Sigmoid colon (tissue), 7 donors: Measurements from ENCODE around the gene HDAC8. TPM values are rescaled to one million over a fixed set of nuclear protein-coding genes. Genes with fewer than 3 reads are reported as not detected.
"Not testable (repeated sequence)": the region's sequence is repeated elsewhere in the genome, so short reads cannot be mapped to it uniquely, and the experiment has no call there.

ENCODE experiments used
- DNase-seq: peaks from one replicate; pipeline ENCODE4 v3.0.0-alpha.2; 2019
- H3K27ac ChIP-seq, 4 donors: fragments of 200-600 bp; sonication (generic); one replicate each; pipeline ENCODE4 v1.5.1; 2016 to 2019; ENCODE audit warnings: mild to moderate bottlenecking in 1 of 4
- H3K27me3 ChIP-seq, 3 donors: fragments of 200-600 bp; sonication (generic); one replicate each; pipeline ENCODE4 v1.5.1; 2019; ENCODE audit warnings: mild to moderate bottlenecking in 1 of 3
- H3K36me3 ChIP-seq, 4 donors: fragments of 200-600 bp; sonication (generic); one replicate each; pipeline ENCODE4 v1.5.1; 2016 to 2019
- H3K4me1 ChIP-seq, 4 donors: fragments of 200-600 bp; sonication (generic); one replicate each; pipeline ENCODE4 v1.5.1; 2017 to 2019
- H3K4me3 ChIP-seq, 4 donors: fragments of 200-600 bp; sonication (generic); one replicate each; pipeline ENCODE4 v1.5.1; 2017 to 2019; ENCODE audit warnings: mild to moderate bottlenecking in 2 of 4, moderate library complexity in 1 of 4
- H3K9me3 ChIP-seq, 4 donors: fragments of 200-600 bp in 3 of 4; sonication (generic) in 3 of 4; one replicate each; pipeline versions ENCODE4 v1.5.1 to v1.6.1; 2013 to 2019
- EP300 ChIP-seq, 4 donors: sonication (generic); formaldehyde crosslinking; IDR thresholded peaks; one replicate each; pipeline ENCODE4 v1.6.1; 2017; ENCODE audit warnings: antibody characterized with exemption in 4 of 4
- POLR2A ChIP-seq, 2 donors: fragments of 450-650 bp; IDR thresholded peaks; one replicate each; pipeline ENCODE4 v1.6.1; 2016; ENCODE audit warnings: antibody characterized with exemption in 2 of 2, mild to moderate bottlenecking in 2 of 2, moderate library complexity in 2 of 2
- POLR2AphosphoS5 ChIP-seq, 4 donors: sonication (generic); formaldehyde crosslinking; IDR thresholded peaks; one replicate each; pipeline ENCODE4 v1.6.1; 2017; ENCODE audit warnings: antibody characterized with exemption in 4 of 4
- WGBS, 2 donors: extraction: QIAGEN DNeasy Blood & Tissue Kit; methylation state at CpG; one replicate each; pipeline ENCODE4 v1.1.7; 2013; 5-methylcytosine and 5-hydroxymethylcytosine counted together
- intact Hi-C: fragments of 100-400 bp; cut with DNase I; formaldehyde crosslinking; loops from one replicate; pipeline ENCODE4 v1.15.1; 2023
- polyA plus RNA-seq, 3 donors: library from polyadenylated mRNA; stranded (reverse); fragments of 200-250 nt; gene quantifications; one replicate each; pipeline ENCODE4 v1.2.3, GENCODE V29; 2013
- total RNA-seq, 4 donors: library from RNA; depleted of rRNA; stranded (reverse); fragments of >200 nt; gene quantifications; one replicate each; pipeline ENCODE4 v1.1.0, GENCODE V29; 2016
- TF ChIP-seq, protein P1 (sequence below), 4 experiments: fragments of 450-650 bp in 3 of 4; fragments of 200-600 bp in 1 of 4; IDR thresholded peaks; one replicate each; pipeline ENCODE4 v1.5.1; 2016 to 2019; ENCODE audit warnings: antibody characterized with exemption in 4 of 4, mild to moderate bottlenecking in 3 of 4, moderate library complexity in 2 of 4
- donor health status: healthy with polysubstance abuse.
- donor health status: Bipolar disorder and iron deficiency.
- donor health status: healthy.

Gene HDAC8
- total and polyA plus RNA-seq, 7 donors: 13.2 to 44.0 (median 30.4) TPM

GRCh38 chrX:72609313-72609712 lies 36.7 kb upstream of the HDAC8 start:
- no peak overlapping the region for H3K27ac ChIP-seq
- no peak for TF ChIP-seq EP300 (IDR thresholded peaks at IDR 0.05)
- TF ChIP-seq, protein P1, sequence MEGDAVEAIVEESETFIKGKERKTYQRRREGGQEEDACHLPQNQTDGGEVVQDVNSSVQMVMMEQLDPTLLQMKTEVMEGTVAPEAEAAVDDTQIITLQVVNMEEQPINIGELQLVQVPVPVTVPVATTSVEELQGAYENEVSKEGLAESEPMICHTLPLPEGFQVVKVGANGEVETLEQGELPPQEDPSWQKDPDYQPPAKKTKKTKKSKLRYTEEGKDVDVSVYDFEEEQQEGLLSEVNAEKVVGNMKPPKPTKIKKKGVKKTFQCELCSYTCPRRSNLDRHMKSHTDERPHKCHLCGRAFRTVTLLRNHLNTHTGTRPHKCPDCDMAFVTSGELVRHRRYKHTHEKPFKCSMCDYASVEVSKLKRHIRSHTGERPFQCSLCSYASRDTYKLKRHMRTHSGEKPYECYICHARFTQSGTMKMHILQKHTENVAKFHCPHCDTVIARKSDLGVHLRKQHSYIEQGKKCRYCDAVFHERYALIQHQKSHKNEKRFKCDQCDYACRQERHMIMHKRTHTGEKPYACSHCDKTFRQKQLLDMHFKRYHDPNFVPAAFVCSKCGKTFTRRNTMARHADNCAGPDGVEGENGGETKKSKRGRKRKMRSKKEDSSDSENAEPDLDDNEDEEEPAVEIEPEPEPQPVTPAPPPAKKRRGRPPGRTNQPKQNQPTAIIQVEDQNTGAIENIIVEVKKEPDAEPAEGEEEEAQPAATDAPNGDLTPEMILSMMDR (IDR thresholded peaks at IDR 0.05): no peak
- no peak for TF ChIP-seq POLR2A (IDR thresholded peaks at IDR 0.05)
- H3K4me1 ChIP-seq: no peaks in the 10 kb centered on the region
- no peaks in the 10 kb centered on the region for H3K27me3 ChIP-seq
- H3K4me3 ChIP-seq: no peak overlapping the region
- peaks cover 0 to 3% (median 0%) of the 10 kb centered on the region in 4 donors for H3K36me3 ChIP-seq
- WGBS, 2 donors: 55 to 69% methylated on average over 2 of the region's 2 CpGs
- DNase-seq: no peak
- H3K9me3 ChIP-seq: no peaks in the 10 kb centered on the region
- intact Hi-C loops: no loop called here

DNA sequence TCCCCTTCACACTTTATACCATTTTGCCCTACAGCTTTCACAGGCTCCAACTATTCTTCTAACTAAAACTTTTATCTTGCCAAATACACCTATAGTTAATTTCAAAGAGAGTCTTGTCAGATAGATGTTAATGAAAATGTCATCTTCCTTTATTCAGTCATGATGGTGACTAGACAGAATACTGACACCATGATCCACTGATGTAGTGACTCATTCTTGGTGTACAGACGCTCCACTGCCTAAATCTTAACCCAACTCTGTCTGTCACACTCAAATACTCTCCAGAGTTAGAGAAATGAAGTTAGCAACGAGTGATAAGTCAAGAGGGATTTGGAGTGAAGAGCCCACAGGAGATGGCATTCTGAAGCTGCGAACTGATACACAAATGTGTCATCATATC lies 32.1 kb upstream of the HDAC8 start:
- H3K27ac ChIP-seq: no peak overlapping the region
- intact Hi-C loops: no loop called here
- H3K27me3 ChIP-seq: no peaks in the 10 kb centered on the region
- H3K4me3 ChIP-seq: no peak overlapping the region
- peaks cover 0 to 3% (median 0%) of the 10 kb centered on the region in 4 donors for H3K36me3 ChIP-seq
- DNase-seq: no peak
- TF ChIP-seq POLR2AphosphoS5 (IDR thresholded peaks at IDR 0.05) (no peak), EP300 (IDR thresholded peaks at IDR 0.05) (no peak), POLR2A (IDR thresholded peaks at IDR 0.05) (no peak)
- TF ChIP-seq, protein P1 (IDR thresholded peaks at IDR 0.05): no peak
- H3K4me1 ChIP-seq: no peaks in the 10 kb centered on the region
- WGBS, 2 donors: 83 to 92% methylated on average over 3 of the region's 3 CpGs
- no peaks in the 10 kb centered on the region for H3K9me3 ChIP-seq

GRCh38 chrX:72604112-72604511 lies 31.5 kb upstream of the HDAC8 start:
- Histone ChIP-seq H3K27me3 (no peaks in the 10 kb centered on the region), H3K4me3 (no peak overlapping the region), H3K36me3 (peaks cover 0 to 2% (median 0%) of the 10 kb centered on the region in 4 donors), H3K4me1 (no peaks in the 10 kb centered on the region), H3K9me3 (no peaks in the 10 kb centered on the region), H3K27ac (no peak overlapping the region)
- intact Hi-C loops: no loop called here
- 59 to 66% methylated on average over 2 of the region's 2 CpGs for WGBS, 2 donors
- no peak for TF ChIP-seq POLR2A (IDR thresholded peaks at IDR 0.05)
- no peak for TF ChIP-seq POLR2AphosphoS5 (IDR thresholded peaks at IDR 0.05)
- TF ChIP-seq EP300 (IDR thresholded peaks at IDR 0.05): no peak
- TF ChIP-seq, protein P1 (IDR thresholded peaks at IDR 0.05): no peak
- DNase-seq: no peak

DNA sequence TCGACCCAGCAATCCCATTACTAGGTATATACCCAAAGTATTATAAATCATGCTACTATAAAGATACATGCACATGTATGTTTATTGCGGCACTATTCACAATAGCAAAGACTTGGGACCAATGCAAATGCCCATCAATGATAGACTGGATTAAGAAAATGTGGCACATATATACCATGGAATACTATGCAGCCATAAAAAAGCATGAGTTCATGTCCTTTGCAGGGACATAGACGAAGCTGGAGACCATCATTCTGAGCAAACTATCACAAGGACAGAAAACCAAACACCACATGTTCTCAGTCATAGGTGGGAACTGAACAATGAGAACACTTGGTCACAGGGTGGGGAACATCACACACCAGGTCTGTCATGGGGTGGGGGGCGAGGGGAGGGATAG lies 18.4 kb upstream of the HDAC8 start:
- H3K27me3 ChIP-seq, intact Hi-C loops, H3K4me1 ChIP-seq, H3K27ac ChIP-seq, H3K36me3 ChIP-seq, DNase-seq, H3K9me3 ChIP-seq, H3K4me3 ChIP-seq: not testable (repeated sequence)
- 87 to 89% methylated on average over 4 of the region's 4 CpGs for WGBS, 2 donors

GRCh38 chrX:72584163-72584562 lies 11.5 kb upstream of the HDAC8 start:
- H3K9me3 ChIP-seq: peaks cover 0 to 4% (median 0%) of the 10 kb centered on the region in 4 donors
- no peaks in the 10 kb centered on the region for H3K27me3 ChIP-seq
- no peak overlapping the region for H3K4me3 ChIP-seq
- DNase-seq: no peak
- intact Hi-C loops: no loop called here
- H3K4me1 ChIP-seq: no peaks in the 10 kb centered on the region
- TF ChIP-seq EP300 (IDR thresholded peaks at IDR 0.05) (no peak), POLR2A (IDR thresholded peaks at IDR 0.05) (no peak), POLR2AphosphoS5 (IDR thresholded peaks at IDR 0.05) (no peak)
- TF ChIP-seq, protein P1 (IDR thresholded peaks at IDR 0.05): no peak
- WGBS, 2 donors: 90 to 98% methylated on average over 3 of the region's 3 CpGs
- no peak overlapping the region for H3K27ac ChIP-seq
- H3K36me3 ChIP-seq: peaks cover 0 to 3% (median 0%) of the 10 kb centered on the region in 4 donors
